Stimulated activated CD4-positive, alpha-beta T cell treated with anti-CD3 and anti-CD28 coated beads, Interleukin-2, amount 100 ng/mL, for 4 hours (primary cell): ENCODE results near the gene ITGA6.

ENCODE experiments used
- DNase-seq: peaks from one replicate; pipeline ENCODE4 v3.0.0-alpha.2; 2020; ENCODE audit warnings: low read depth

The ITGA6 gene

DNA sequence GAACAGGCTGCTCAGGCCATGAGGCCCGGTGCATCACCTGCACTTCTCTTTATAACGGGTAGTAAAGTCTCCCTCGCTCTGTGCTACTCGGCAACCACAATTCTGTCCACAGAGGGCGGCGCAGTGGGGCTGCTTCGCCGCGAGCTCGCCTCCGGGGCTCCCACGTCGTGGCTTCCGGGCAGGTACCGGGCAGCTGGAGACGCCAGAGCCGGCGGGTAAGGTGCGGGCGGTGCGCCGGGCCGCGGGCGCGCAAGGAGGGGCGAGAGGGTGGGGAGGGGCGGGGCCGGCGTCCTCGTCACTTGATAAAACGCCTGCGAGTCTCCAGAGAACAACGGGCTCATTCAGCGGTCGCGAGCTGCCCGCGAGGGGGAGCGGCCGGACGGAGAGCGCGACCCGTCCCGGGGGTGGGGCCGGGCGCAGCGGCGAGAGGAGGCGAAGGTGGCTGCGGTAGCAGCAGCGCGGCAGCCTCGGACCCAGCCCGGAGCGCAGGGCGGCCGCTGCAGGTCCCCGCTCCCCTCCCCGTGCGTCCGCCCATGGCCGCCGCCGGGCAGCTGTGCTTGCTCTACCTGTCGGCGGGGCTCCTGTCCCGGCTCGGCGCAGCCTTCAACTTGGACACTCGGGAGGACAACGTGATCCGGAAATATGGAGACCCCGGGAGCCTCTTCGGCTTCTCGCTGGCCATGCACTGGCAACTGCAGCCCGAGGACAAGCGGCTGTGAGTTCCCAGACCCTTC lies at the start of gene ITGA6:
Gene ITGA6 (plus strand): TSS at position 331 of the 734 bp plus-strand sequence.
- peak; percentile 68 for DNase-seq

GRCh38 chr2:172380436-172381274 lies 46.7 kb upstream of the ITGA6 start:
- DNase-seq = no peak

GRCh38 chr2:172381275-172382027 lies 45.9 kb upstream of the ITGA6 start:
- no peak for DNase-seq

DNA sequence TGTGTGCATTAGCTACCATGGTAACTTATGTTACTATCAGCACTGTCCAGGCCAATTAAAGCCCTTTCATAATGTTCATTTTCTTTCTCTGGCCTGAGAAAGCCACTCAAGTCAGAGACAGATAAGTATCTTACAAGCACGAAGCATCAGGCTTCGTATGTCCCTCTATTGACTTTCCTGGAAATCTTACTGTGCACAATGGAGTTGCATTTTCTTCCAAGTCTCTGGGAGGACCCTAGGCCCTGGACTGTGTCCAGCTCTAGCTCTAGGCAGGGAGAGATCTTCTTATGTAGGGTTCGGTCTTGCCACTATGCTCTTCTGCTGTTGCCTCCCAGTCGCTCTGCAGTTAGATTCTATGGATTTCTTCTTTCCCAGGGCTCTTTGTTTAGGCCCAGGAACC lies 40.0 kb upstream of the ITGA6 start:
- DNase-seq = no peak

DNA sequence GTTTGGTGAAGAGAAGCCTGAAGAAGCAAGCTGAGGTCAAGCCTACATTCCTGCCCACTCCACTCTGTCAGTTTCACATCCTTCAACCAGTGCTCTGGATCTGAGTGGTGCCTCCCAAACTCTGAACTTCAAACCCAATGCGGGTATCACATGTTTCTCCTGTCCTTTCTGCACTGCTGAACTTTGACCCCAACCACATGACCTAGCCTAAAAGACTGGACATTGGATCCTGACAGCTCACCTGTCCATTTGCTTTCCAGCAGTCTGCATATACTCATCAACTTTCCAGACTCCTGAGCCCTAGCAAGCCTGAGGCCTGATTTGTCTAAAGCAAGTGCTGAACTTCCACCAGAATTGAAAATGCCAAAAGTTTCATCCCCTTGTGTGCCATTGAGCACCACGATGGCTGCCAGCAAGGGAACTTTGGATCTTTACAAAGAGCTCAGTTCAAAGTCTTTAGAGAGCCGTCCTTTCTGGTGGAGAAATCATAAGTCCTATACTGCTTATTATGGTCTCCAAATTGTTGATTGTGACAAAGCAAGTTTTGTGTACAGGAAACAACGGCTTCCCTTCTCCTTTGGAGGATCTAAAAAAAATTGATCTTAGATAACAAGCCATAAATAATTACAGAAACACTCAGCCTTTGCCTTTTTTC lies 37.6 kb upstream of the ITGA6 start:
- DNase-seq = no peak

GRCh38 chr2:172394002-172394401 lies 33.4 kb upstream of the ITGA6 start:
- DNase-seq = no peak

DNA sequence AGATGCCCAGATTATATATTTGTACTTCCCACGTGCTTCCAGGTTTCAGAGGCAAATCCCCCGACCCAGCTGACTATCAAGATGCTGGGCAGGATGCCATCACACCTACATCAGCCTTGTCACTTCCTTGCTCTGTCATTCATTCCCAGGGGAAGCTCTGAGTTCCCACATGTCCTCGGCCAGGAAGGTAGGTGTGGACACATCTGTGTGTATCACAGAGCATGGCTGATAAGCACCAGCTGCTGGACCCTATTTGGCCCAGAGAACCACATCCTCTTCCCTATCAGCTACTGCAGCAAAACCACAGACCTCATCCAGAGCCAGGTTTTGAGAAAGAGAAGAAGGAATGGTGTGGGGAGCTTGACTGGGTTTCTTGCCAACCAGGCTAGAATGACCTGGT lies 31.9 kb upstream of the ITGA6 start:
- no peak for DNase-seq

DNA sequence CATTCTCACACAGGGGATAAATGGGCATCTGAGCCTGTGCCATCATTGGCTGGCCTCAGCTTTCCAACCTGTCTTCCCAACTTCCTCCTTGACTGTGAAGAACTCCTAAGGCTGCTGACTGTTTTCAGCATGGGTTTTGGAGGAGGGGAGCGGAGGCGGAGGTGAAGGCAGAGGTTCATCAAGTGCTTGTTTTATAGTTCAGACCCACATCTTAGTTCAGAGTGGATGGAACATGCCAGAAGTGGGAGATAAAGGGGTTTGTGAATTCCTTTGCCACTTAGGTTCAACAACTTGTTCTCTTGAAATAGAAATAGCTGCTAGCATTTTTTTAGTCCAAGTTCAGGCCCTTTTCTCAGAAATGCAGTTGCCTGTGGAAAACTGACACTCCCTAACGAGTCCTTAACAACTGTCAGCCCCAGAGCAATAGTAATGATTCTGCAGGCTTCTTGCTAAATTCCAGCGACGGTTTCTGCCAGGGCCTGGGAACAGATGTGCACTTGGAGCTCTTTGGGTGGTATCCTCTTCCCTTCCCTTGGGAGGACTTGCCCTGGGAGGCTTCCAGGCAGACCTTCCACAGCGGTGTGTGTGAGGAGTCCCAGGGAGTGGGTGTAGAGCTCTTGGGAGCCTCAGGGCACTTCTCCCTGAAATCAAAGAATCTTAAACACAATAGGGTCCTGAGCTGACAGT lies 30.1 kb upstream of the ITGA6 start:
- DNase-seq = no peak

GRCh38 chr2:172398440-172398839 lies 28.9 kb upstream of the ITGA6 start:
- no peak for DNase-seq

DNA sequence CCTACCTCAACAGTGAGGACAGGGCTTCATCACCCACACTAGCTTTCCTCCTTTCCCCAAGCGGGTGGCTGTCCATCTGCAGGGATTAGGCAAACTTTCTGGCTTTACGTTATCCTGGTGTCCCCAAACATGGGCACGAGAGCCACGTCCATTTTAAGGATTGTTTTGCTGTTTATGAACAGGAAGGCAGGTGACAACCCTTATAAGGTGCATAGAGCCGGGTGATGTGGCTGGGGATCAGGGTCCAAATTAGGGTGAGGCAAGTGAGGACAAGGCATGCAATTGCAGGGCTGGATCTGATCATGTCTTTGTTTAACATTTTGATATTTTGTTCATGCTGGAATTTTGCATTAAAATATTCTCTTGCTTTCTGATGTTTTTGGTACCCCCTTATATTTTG lies 27.6 kb upstream of the ITGA6 start:
- DNase-seq = no peak

- no peak for DNase-seq
Measured at GRCh38 chr2:172402198-172402597, 25.2 kb upstream of the ITGA6 start.

GRCh38 chr2:172403402-172403801 lies 24.0 kb upstream of the ITGA6 start:
- no peak for DNase-seq

- no peak for DNase-seq
Measured at GRCh38 chr2:172403881-172404468, 23.4 kb upstream of the ITGA6 start.

- DNase-seq = no peak
Measured at GRCh38 chr2:172404824-172405223, 22.6 kb upstream of the ITGA6 start.

- DNase-seq = no peak
Measured at GRCh38 chr2:172405673-172406072, 21.7 kb upstream of the ITGA6 start.

- DNase-seq = no peak
Measured at GRCh38 chr2:172408143-172408766, 19.1 kb upstream of the ITGA6 start.

DNA sequence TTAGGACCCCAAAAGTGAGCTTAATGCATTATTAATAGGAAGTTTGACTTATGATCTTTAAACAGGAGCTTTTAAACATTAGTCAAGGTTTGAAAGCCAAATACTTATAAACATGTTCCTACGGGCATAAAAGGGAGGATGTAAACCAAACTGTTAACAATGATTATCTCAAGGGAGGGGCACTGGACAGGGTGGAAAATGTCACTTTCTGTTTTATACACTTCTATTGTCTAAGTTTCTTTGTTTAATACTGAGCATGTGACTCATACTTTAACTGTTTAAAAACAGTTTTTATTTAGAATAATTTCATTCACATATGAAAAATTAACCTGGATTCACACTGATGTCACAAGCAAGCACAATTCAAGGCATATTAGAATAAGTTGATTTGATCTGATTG lies 18.3 kb upstream of the ITGA6 start:
- no peak for DNase-seq

DNA sequence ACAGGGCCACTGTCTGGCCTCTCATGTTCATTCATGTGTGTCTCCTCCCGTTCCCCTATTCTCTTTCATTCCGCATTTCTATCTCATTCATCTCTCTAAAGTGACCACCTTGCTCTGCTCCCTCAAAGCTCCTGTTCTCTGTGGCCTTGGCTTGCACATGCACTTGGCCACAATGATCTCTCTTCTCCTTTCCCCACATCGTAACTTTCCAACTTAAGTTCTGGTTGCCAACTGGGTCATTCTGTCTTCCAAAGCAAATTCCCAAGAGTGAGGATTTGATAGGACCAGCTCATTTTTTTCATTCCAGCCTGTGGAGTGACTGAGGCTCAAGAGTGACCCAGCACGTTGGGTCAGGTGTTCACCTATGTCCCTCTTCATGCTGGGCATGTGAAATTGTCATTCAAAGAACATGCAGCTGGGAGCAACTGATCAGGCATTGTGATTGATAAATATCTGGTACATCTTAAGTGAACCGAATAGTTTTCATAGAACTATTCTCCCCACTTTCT lies 14.3 kb upstream of the ITGA6 start:
- no peak for DNase-seq

DNA sequence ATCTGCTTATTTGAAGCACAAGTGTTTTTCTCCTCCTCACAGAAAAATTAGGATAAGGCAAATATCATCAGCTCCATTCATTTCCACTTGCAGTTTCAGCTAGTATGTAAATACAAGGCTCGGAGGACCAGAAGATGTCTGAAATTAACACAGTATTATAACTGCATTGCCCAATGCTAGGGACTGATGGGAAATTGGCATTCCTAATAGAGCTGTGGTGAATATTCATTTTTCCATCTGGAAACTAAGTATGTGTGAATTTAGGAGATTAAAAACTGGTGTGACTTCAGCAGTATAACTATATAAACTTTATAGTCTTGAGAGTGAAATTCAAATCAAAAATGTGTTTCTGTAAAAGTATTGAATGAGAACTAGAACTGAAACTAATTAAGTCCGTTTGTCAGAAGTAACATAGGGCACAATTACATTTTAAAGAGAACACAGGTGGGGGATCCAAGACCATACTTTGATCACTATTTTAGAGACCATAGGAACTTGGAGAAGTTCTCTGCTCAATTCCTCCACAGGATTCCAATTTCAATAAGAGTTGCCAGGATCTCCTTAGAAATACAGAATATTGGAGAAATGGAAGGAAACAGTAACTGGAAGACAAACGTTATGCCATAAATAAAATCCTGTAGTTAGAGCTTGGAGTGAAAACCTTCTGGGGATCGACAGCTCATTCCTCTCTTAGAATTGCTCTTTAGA lies 12.1 kb upstream of the ITGA6 start:
- DNase-seq = no peak

GRCh38 chr2:172415865-172416183 lies 11.6 kb upstream of the ITGA6 start:
- no peak for DNase-seq
